Measurements from ENCODE around the gene TAS1R3.

TAS1R3 gene

DNA sequence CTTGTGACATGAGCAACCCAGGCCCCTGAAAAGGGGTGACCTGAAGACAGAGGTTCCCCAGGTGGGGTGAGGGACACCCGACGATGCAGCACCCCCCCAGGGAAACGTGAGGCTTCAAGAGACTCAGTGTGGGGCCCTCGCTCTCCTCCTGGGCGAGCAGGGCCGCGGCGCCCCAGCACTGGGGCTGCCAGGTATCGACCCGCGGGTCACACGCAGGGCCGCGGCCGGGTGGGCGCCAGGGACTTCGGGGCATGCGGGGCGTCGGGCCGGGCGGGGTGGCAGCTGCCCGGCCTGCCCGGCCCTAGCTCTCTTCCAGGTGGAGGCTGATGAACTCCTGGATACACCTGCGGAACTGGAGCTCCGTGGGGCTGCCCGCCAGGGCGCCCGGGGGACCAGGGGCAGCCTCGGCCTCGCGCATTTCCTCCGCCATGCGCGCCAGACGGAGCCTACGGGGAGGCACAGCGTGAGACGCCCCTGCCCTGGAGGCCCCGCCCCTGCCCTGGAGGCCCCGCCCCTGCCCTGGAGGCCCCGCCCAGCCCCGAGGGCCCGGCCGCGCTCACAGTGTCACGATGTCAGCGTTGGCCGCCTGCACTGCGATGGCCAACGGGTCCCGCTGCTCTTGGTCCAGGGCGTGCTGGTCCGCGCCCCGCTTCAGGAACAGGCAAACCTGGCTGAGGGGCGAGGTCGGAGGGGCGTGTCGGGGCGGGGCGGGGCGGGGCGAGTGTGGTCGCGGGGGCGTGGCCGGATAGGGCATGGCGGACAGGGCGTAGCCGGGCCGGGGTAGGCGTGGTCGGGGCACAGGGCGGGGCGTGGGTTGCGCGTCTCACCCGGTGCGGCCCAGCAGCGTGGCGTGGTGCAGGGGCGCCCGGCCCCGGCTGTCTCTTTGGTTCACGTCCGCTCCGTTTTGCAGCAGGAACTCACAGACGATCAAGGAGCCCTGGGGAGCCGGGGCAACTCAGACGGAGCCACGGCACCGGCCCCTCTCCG lies 37.5 kb upstream of the TAS1R3 start:
- TF ChIP-seq RAD21 (IDR thresholded peaks at IDR 0.05; ENCODE audit: low read depth) (no peak), YY1 (IDR thresholded peaks at IDR 0.05; ENCODE audit: low read depth) (0 out of 2 replicates have a peak, but pooled peaks have one; percentile 17)
- TF ChIP-seq, protein P1, sequence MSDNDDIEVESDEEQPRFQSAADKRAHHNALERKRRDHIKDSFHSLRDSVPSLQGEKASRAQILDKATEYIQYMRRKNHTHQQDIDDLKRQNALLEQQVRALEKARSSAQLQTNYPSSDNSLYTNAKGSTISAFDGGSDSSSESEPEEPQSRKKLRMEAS (IDR thresholded peaks at IDR 0.05), result peak; percentile 88

DNA sequence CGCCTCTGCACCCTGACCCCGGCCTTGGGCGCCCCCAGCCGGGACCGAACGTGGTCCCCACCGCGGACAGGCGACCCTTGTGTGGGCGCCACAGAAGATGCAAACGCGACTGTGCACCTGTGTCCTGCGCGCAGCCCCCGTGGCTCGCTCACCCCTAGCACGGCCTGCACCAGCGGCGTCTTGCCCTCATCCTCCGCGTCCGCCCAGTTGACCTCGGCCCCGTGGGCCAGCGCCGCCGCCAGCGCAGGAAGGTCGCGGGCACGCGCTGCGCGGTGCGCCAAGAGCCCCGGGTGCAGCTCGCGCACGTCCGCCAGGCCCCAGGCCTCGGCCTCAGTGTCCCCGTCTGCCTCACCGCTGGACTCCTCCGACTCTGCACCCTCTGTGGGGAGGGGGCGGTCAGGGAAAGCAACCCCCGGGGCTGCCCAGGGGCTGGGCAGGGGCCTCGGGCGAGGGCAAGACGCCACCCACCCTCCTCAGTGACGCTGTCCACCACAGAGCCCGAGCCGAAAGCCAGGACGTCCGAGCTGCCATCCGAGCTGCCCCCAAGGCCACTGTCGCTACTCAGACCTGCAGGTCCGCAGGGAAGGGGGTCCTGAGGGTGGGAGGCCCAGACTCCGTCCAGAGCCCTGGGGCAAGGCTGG lies 36.7 kb upstream of the TAS1R3 start:
- TF ChIP-seq, protein P1 (IDR thresholded peaks at IDR 0.05), result no peak
- TF ChIP-seq TEAD4 (IDR thresholded peaks at IDR 0.05), result no peak
- TF ChIP-seq NFIC (IDR thresholded peaks at IDR 0.05), result no peak
- TF ChIP-seq CEBPB (IDR thresholded peaks at IDR 0.05), result no peak
- TF ChIP-seq RAD21 (IDR thresholded peaks at IDR 0.05; ENCODE audit: low read depth), result no peak
- TF ChIP-seq ZBTB7A (IDR thresholded peaks at IDR 0.05; ENCODE audit: low read depth), result no peak
- no peak for TF ChIP-seq EGR1 (IDR thresholded peaks at IDR 0.05)
- TF ChIP-seq YY1 (IDR thresholded peaks at IDR 0.05; ENCODE audit: low read depth), result no peak
- TF ChIP-seq FOXM1 (IDR thresholded peaks at IDR 0.05; ENCODE audit: borderline replicate concordance, low read depth), result no peak
- no peak for TF ChIP-seq TAF1 (IDR thresholded peaks at IDR 0.05; ENCODE audit: low read depth)
- no peak for TF ChIP-seq TCF12 (IDR thresholded peaks at IDR 0.05; ENCODE audit: low read depth)
- TF ChIP-seq, protein P2, sequence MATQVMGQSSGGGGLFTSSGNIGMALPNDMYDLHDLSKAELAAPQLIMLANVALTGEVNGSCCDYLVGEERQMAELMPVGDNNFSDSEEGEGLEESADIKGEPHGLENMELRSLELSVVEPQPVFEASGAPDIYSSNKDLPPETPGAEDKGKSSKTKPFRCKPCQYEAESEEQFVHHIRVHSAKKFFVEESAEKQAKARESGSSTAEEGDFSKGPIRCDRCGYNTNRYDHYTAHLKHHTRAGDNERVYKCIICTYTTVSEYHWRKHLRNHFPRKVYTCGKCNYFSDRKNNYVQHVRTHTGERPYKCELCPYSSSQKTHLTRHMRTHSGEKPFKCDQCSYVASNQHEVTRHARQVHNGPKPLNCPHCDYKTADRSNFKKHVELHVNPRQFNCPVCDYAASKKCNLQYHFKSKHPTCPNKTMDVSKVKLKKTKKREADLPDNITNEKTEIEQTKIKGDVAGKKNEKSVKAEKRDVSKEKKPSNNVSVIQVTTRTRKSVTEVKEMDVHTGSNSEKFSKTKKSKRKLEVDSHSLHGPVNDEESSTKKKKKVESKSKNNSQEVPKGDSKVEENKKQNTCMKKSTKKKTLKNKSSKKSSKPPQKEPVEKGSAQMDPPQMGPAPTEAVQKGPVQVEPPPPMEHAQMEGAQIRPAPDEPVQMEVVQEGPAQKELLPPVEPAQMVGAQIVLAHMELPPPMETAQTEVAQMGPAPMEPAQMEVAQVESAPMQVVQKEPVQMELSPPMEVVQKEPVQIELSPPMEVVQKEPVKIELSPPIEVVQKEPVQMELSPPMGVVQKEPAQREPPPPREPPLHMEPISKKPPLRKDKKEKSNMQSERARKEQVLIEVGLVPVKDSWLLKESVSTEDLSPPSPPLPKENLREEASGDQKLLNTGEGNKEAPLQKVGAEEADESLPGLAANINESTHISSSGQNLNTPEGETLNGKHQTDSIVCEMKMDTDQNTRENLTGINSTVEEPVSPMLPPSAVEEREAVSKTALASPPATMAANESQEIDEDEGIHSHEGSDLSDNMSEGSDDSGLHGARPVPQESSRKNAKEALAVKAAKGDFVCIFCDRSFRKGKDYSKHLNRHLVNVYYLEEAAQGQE (IDR thresholded peaks at IDR 0.05; ENCODE audit: low read depth), result no peak
- no peak for TF ChIP-seq EP300 (IDR thresholded peaks at IDR 0.05; ENCODE audit: borderline replicate concordance)
- no peak for TF ChIP-seq CREB1 (IDR thresholded peaks at IDR 0.05; ENCODE audit: low read depth)
- TF ChIP-seq, protein P3, sequence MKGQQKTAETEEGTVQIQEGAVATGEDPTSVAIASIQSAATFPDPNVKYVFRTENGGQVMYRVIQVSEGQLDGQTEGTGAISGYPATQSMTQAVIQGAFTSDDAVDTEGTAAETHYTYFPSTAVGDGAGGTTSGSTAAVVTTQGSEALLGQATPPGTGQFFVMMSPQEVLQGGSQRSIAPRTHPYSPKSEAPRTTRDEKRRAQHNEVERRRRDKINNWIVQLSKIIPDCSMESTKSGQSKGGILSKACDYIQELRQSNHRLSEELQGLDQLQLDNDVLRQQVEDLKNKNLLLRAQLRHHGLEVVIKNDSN (IDR thresholded peaks at IDR 0.05), result no peak

DNA sequence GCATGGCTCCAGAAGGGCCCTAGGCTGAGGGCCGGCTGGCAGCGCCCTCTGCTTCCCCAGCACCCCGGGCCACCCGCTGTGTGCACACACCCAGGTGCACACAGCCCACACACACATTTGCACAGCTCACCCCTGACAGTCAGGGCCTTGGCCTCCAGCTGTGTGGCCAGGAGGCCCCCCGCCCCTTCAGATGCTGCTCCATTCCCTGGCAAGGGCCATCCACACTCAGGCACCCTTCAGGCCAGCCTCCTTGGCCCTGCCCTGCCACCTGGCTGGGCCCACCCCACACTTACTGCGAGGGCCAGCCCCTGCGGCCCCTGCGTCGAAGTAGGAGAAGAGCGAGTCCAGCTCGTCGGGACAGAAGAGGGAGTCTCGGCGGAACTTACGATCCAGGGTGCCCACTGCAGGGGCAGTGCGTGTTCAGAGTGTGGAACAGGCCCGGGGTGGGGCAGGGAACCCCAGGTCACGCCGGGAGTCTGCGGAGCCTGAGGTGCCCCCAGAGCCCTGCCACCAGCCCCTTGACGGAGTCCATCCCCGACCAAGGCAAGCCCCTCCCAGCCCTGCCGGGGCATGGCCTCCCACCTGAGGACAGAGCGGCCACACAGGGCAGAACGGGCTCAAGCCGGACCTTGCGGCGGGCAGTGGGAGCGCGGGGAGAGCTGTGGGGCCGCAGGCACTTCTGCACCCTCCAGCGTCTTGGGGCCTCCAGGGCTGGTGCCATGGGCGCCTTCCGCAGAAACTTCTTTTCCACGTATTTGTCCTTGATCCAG lies 35.7 kb upstream of the TAS1R3 start:
- TF ChIP-seq NFIC (IDR thresholded peaks at IDR 0.05) (no peak), RAD21 (IDR thresholded peaks at IDR 0.05; ENCODE audit: low read depth) (no peak), EP300 (IDR thresholded peaks at IDR 0.05; ENCODE audit: borderline replicate concordance) (no peak), ZBTB7A (IDR thresholded peaks at IDR 0.05; ENCODE audit: low read depth) (no peak), TAF1 (IDR thresholded peaks at IDR 0.05; ENCODE audit: low read depth) (no peak), YY1 (IDR thresholded peaks at IDR 0.05; ENCODE audit: low read depth) (no peak), TCF12 (IDR thresholded peaks at IDR 0.05; ENCODE audit: low read depth) (no peak), CEBPB (IDR thresholded peaks at IDR 0.05) (no peak), FOXM1 (IDR thresholded peaks at IDR 0.05; ENCODE audit: borderline replicate concordance, low read depth) (no peak), TEAD4 (IDR thresholded peaks at IDR 0.05) (no peak), EGR1 (IDR thresholded peaks at IDR 0.05) (no peak), CREB1 (IDR thresholded peaks at IDR 0.05; ENCODE audit: low read depth) (no peak)
- TF ChIP-seq, protein P1 (IDR thresholded peaks at IDR 0.05), result no peak
- TF ChIP-seq, protein P3 (IDR thresholded peaks at IDR 0.05), result no peak
- TF ChIP-seq, protein P2 (IDR thresholded peaks at IDR 0.05; ENCODE audit: low read depth), result no peak
